ENCODE measurements around the gene MYRIP. TPM values are rescaled to one million over a fixed set of nuclear protein-coding genes. Genes with fewer than 3 reads are reported as not detected.

The MYRIP gene
- total RNA-seq, 2 donors from 2014 or later: 4.2 to 7.1 TPM

DNA sequence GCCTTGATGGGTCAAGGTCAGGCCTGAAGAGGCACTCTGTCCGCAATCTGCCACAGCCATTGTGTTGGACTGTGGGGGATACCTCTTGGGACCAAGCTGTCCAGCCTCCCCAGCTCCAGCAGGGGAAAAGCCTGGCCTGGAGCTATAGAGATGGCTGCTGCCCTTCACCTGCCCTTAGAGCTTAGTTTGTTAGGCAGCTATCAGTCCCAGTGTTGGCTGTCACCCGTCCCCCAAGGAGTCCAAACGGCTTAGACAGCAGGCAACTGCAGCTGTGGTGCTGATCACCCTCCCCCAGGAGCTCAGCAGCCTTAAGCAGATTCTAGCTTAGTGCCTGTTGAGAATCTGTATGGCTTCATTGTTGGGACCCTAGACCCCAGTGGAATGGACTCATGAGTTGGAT is 180.3 kb downstream of the MYRIP start:
- no peak for DNase-seq (ENCODE audit: low spot score)
- Histone ChIP-seq H3K4me1 (no peaks in the 10 kb centered on the region), H3K36me3 (no peaks in the 10 kb centered on the region), H3K4me3 (no peak overlapping the region), H3K9me3 (peaks cover 0 to 17% of the 10 kb centered on the region in 2 donors), H3K27ac (no peak overlapping the region), H3K27me3 (no peaks in the 10 kb centered on the region)
- TF ChIP-seq, protein P1, sequence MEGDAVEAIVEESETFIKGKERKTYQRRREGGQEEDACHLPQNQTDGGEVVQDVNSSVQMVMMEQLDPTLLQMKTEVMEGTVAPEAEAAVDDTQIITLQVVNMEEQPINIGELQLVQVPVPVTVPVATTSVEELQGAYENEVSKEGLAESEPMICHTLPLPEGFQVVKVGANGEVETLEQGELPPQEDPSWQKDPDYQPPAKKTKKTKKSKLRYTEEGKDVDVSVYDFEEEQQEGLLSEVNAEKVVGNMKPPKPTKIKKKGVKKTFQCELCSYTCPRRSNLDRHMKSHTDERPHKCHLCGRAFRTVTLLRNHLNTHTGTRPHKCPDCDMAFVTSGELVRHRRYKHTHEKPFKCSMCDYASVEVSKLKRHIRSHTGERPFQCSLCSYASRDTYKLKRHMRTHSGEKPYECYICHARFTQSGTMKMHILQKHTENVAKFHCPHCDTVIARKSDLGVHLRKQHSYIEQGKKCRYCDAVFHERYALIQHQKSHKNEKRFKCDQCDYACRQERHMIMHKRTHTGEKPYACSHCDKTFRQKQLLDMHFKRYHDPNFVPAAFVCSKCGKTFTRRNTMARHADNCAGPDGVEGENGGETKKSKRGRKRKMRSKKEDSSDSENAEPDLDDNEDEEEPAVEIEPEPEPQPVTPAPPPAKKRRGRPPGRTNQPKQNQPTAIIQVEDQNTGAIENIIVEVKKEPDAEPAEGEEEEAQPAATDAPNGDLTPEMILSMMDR (IDR thresholded peaks at IDR 0.05): no peak

DNA sequence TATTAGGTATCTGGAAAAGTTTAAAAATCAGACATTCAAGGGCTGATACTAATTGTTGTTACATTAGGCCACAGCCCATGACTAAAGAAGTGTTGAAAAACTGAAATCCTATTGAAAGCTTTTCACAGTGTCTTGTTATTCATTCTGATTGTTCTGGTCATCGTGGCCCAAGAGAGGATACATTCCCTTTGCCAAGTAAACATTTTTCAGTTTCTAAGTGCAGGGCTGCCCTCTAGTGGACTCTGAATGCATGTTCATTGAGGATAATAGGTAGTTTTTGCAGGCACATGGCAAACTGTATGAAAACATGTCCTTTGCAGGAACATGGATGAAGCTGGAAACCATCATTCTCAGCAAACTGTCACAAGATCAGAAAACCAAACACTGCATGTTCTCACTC is 181.1 kb downstream of the MYRIP start:
- H3K36me3 ChIP-seq: no peaks in the 10 kb centered on the region
- H3K27ac ChIP-seq: no peak overlapping the region
- no peaks in the 10 kb centered on the region for H3K27me3 ChIP-seq
- no peak for DNase-seq (ENCODE audit: low spot score)
- peaks cover 0 to 17% of the 10 kb centered on the region in 2 donors for H3K9me3 ChIP-seq
- TF ChIP-seq, protein P1 (IDR thresholded peaks at IDR 0.05): peak in 1 of 2 donors; percentile 54
- no peaks in the 10 kb centered on the region for H3K4me1 ChIP-seq
- H3K4me3 ChIP-seq: no peak overlapping the region

DNA sequence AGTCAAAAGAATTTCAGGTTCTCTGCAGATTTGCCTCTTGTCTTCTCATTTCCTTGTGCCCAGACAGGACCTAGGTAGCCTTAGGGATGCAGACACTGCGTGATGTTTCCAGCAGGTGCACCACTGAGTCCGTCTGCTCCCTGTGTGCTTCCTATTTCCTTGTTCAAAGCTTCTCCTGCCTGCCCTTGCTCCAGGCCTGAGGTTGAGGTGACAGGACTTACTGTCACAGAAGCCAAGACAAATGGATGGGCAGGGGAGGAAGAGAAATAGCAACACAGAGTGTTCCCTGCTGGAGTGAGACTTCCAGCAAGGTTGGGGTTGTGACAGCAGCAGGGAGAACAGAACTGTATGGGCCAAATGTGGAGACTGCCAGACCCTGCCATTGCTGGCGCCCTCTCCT is 199.4 kb downstream of the MYRIP start:
- no peak for DNase-seq (ENCODE audit: low spot score)
- Histone ChIP-seq H3K9me3 (no peaks in the 10 kb centered on the region), H3K4me3 (no peak overlapping the region), H3K4me1 (peaks cover 0 to 8% of the 10 kb centered on the region in 2 donors), H3K27ac (no peak overlapping the region), H3K36me3 (no peaks in the 10 kb centered on the region), H3K27me3 (no peaks in the 10 kb centered on the region)
- TF ChIP-seq, protein P1 (IDR thresholded peaks at IDR 0.05): no peak

DNA sequence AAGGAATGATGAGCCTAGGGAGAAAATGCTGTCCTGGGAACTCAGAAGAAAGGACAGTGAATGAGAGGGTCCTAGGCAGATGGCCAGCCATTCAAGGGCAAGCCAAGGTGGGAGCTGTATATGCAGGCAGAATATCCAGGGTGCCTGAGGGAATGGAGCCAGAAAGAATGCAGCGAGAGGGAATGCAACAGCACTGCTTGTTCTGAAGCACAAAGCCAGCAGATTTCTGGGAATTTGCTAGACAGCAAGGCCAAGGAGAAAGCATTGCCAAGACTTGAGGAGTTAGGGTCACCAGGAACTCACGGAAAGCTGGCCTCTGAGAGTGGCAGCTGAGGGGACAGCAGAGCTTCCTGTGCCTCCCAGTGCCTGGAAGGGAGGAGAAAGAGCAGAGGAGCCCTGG is 200.6 kb downstream of the MYRIP start:
- Histone ChIP-seq H3K27me3 (no peaks in the 10 kb centered on the region), H3K27ac (no peak overlapping the region), H3K4me3 (no peak overlapping the region), H3K9me3 (no peaks in the 10 kb centered on the region), H3K4me1 (peaks cover 0 to 8% of the 10 kb centered on the region in 2 donors), H3K36me3 (no peaks in the 10 kb centered on the region)
- DNase-seq (ENCODE audit: low spot score): no peak
- TF ChIP-seq, protein P1 (IDR thresholded peaks at IDR 0.05): no peak

DNA sequence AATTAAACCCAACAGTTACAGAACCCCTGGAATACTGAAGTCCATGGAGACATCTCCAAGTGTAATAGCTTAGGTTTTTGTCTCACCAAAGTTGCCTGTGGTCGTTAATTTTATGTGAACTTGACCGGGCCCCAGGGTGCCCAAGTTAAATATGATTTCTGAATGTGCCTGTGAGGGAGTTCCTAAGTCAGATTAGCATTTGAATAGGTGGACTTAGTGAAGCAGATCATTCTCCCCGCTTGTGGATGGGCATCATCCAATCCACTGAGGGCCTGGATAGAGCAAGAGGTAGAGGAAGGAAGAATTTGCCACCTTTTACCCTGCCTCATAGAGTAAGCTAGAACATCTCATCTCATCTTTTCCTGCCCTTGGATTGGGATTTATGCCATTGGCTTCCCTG is 203.0 kb downstream of the MYRIP start:
- H3K4me1 ChIP-seq: peaks cover 0 to 8% of the 10 kb centered on the region in 2 donors
- H3K27ac ChIP-seq: no peak overlapping the region
- no peak for DNase-seq (ENCODE audit: low spot score)
- H3K27me3 ChIP-seq: no peaks in the 10 kb centered on the region
- TF ChIP-seq, protein P1 (IDR thresholded peaks at IDR 0.05): no peak
- no peaks in the 10 kb centered on the region for H3K9me3 ChIP-seq
- no peaks in the 10 kb centered on the region for H3K36me3 ChIP-seq
- no peak overlapping the region for H3K4me3 ChIP-seq

DNA sequence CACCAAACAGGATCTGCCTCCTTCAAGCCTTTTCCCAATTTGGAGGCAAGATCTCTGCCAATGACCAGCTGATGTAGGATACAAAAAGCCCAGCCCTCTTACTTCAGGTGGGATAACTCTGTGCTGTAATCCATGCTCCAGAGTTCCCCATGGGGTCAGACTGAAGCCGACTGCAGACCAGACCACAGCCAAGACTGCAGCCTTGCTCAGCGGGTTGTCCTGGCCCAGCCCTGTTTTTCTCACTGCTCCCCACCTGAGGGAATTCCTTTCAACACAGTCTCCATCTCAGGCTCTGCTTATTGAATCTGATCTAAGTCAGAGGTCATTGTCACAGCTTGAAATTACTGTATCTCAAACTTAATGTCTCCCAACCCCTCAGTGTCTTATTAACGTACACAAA is 207.0 kb downstream of the MYRIP start:
- Histone ChIP-seq H3K36me3 (no peaks in the 10 kb centered on the region), H3K4me3 (no peak overlapping the region), H3K4me1 (peaks cover 0 to 7% of the 10 kb centered on the region in 2 donors), H3K27me3 (no peaks in the 10 kb centered on the region), H3K9me3 (no peaks in the 10 kb centered on the region), H3K27ac (no peak overlapping the region)
- no peak for DNase-seq (ENCODE audit: low spot score)
- TF ChIP-seq, protein P1 (IDR thresholded peaks at IDR 0.05): no peak

Measured in right atrium auricular region (tissue), 2 donors.